DMS53 (cell line): ENCODE measurements around the gene BHLHE40.

Experiments
- DNase-seq: peaks from one replicate; lab custom pipeline; 2025; lab: John Stamatoyannopoulos, UW

The BHLHE40 gene

DNA sequence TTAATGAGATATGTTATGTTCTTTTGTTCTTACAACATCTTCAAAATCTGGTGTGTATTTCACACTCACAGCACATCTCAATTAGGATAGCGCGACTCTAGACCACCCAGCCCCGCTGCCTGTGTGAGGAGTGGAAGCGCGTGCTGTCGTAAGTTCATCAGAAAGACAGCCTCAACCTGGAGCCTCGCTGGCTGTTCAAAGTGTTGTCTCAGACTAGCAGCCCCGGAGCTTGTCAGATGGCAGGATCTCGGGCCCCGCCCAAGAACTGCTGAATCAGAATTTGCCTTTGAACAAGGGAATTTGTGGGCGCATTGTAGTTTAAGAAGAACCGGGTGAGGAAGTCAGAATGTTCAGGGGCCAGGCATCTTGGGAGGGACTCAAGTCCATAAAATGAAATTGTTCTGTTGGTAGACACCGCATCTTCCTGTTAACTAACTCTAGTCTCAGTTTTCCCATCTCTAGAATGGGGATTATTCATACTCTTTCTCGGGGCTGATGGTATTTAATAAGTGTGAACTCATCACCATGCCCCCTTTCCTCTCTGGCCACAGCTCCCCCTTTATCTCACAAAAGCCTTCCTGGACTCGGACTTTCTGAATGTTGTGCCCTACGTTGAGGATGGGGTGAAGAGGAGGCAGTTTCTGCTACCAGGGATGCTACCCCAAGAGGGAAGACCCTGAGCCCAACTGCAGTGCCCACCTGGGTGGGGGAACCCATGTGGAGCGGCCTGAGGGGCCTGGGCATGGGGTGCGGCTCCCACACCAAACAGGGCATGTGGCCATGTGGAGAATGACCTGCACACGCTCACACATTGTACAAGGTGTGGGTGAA, 40.4 kb downstream of the BHLHE40 start:
- DNase-seq = no peak

DNA sequence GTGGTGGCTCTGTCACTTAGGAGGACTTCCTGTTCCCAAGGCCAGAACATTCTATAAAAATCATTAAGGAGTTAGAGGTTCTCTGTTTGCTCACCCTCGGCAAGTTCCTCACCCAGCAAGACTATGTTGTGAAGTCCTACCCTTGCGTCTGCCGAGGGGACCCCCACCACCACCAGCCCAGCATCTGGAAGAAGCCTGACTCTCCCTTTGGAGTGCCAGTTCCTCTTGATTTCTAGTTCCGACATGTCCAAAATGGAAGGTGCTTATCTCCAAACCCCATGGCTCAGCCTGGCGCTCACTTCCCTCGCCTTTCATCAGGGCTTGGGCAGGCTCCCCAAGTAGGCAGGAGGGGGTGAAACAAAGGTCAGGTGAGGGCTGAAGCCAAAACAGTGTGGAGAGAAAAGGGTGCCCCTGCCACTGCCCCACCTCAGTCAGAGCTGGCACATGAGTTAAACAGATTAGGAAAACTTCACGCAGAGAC, 41.0 kb downstream of the BHLHE40 start:
- DNase-seq = no peak

GRCh38 chr3:5021116-5022092, 42.2 kb downstream of the BHLHE40 start:
- DNase-seq = peak; percentile 1

DNA sequence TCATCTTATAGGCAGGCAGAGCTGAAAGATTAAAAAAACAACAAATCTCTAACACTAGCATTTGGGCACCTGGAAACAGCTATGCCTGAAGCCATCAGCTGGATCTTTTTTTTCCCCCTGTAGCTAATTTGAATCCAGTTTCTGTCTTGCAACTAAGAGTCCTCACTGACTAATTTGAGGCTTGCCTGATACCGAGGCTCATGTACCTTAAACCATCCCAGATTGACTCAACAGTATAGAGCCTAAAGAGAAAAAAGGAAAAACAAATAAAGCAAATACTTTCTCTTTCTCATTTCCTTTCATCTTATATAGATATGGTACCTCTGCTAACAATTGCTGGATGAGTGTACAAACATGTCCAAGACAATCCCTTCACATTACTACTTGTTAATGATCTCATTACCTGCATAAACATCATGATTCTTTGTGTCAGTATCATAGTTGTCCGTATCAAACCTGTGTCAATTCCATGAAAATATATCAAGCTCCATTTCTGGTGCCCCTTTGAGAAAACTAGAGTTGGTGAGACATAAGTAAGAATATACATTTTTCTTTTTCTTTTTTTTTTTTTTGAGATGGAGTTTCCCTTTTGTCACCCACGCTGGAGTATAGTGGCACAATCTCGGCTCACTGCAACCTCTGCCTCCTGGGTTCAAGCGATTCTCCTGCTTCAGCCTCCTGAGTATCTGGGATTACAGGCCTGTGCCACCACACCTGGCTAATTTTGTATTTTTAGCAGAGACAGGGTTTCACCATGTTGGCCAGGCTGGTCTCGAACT, 43.1 kb downstream of the BHLHE40 start:
- peak; percentile 1 for DNase-seq

- peak; percentile 72 for DNase-seq
These were observed 43.9 kb downstream of the BHLHE40 start for GRCh38 chr3:5022966-5023776.

GRCh38 chr3:5023777-5024346, 44.6 kb downstream of the BHLHE40 start:
- no peak for DNase-seq

GRCh38 chr3:5026046-5026362, 46.8 kb downstream of the BHLHE40 start:
- no peak for DNase-seq

GRCh38 chr3:5029715-5030114, 50.5 kb downstream of the BHLHE40 start:
- DNase-seq = no peak

- DNase-seq = no peak
These were observed 50.9 kb downstream of the BHLHE40 start for GRCh38 chr3:5030152-5030551.

- no peak for DNase-seq
These were observed 53.6 kb downstream of the BHLHE40 start for GRCh38 chr3:5032844-5033243.
